Breast epithelium (tissue), 4 donors: ENCODE measurements around the gene SLC9A3. TPM values are rescaled to one million over a fixed set of nuclear protein-coding genes. Genes with fewer than 3 reads are reported as not detected.
"Not testable (repeated sequence)": the region's sequence is repeated elsewhere in the genome, so short reads cannot be mapped to it uniquely, and the experiment has no call there.

Source experiments
- DNase-seq, 2 donors: peaks; one replicate each; pipeline ENCODE4 v3.0.0-alpha.2; 2019; ENCODE audit warnings: low spot score in 2 of 2
- H3K27ac ChIP-seq, 2 donors: fragments of 200-600 bp; sonication (generic) in 1 of 2; one replicate each; pipeline ENCODE4 v1.5.1; 2016 to 2019; ENCODE audit warnings: mild to moderate bottlenecking in 1 of 2
- H3K27me3 ChIP-seq, 2 donors: fragments of 200-600 bp; sonication (generic) in 1 of 2; one replicate each; pipeline versions ENCODE4 v1.5.1 to v1.6.0; 2017 to 2019; ENCODE audit warnings: control low read depth in 1 of 2, mild to moderate bottlenecking in 1 of 2
- H3K36me3 ChIP-seq: fragments of 200-600 bp; one replicate; pipeline ENCODE4 v1.5.1; 2019
- H3K4me1 ChIP-seq, 2 donors: fragments of 200-600 bp; sonication (generic); one replicate each; pipeline ENCODE4 v1.5.1; 2016 to 2019; ENCODE audit warnings: control low read depth in 1 of 2
- H3K4me3 ChIP-seq, 3 donors: fragments of 200-600 bp; sonication (generic); 1 replicate in 2 of 3; 2 replicates in 1 of 3; pipeline ENCODE4 v1.5.1; 2016 to 2019; ENCODE audit warnings: mild to moderate bottlenecking in 3 of 3, moderate library complexity in 2 of 3
- H3K9me3 ChIP-seq, 2 donors: fragments of 200-600 bp; sonication (generic) in 1 of 2; one replicate each; pipeline ENCODE4 v1.5.1; 2016 to 2019; ENCODE audit warnings: control low read depth in 1 of 2
- POLR2A ChIP-seq: fragments of 450-650 bp; IDR thresholded peaks from one replicate; pipeline ENCODE4 v1.6.1; 2016; ENCODE audit warnings: antibody characterized with exemption, mild to moderate bottlenecking, moderate library complexity
- POLR2AphosphoS5 ChIP-seq, 3 donors: sonication (generic); formaldehyde crosslinking; IDR thresholded peaks; one replicate each; pipeline ENCODE4 v1.6.1; 2017; ENCODE audit warnings: antibody characterized with exemption in 3 of 3
- intact Hi-C: fragments of 100-400 bp; cut with DNase I; formaldehyde crosslinking; loops from one replicate; pipeline ENCODE4 v1.15.1; 2023; ENCODE audit warnings: low total_unique reads
- total RNA-seq, 3 donors: library from RNA; depleted of rRNA; stranded (reverse); fragments of >200 nt; gene quantifications; one replicate each; pipeline ENCODE4 v1.1.0, GENCODE V29; 2016
- TF ChIP-seq, protein P1 (sequence below), 3 donors: fragments of 450-650 bp; IDR thresholded peaks; one replicate each; pipeline ENCODE4 v1.5.1; 2016 to 2017; ENCODE audit warnings: antibody characterized with exemption in 3 of 3, mild to moderate bottlenecking in 3 of 3, moderate library complexity in 3 of 3

SLC9A3 gene
- total RNA-seq, 3 donors from 2014 or later, result 1.1 to 5.6 (median 2.3) TPM

DNA sequence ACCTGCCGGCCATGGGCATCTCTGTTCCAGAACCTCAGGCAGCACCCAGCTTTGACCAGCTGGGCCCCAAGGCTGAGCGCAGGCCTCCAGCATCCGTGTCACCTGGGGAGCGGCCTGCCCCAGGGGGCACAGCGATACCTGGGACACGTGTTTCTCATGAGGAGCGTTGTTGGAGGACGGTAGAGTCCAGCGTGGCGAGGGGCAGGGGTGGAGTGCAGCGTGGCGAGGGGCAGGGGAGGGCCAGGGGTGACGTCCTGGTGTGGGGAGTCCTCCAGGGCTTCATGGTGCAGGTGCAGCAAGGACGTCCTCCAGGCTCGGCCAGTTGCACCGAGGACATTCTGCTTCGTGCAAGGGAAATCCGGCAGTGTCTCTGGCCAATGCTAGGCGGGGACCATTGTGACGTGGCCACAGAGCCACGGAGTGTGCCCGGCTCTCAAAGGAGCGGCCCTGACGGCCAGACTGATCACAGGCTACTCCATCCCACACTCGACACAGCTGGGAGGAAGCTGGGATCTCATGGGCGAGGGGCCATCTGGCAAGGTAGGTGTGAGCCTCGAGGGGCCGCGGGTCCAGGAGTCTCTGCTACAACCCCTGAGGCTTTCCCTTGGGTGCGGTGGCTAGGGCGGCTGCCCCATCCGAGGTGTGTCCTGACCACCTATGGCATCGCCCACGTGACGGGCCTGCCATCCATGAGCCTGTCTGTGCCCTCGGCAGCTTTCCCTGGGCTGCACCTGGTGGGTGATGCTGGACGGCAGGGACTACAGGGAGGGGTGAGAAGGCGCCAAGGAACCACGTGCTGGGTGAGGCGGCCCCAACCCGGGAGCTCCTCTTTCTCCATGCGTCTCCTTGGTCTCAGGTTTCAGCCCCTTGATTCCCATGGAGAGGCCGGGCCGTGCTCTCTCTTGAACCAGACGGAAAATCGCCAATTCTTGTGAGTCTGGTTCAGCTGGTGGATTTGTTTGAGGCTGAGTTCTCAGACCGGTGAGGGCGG is 33.8 kb downstream of the SLC9A3 start:
- no peaks in the 10 kb centered on the region for H3K36me3 ChIP-seq
- intact Hi-C loops, result no loop called here

DNA sequence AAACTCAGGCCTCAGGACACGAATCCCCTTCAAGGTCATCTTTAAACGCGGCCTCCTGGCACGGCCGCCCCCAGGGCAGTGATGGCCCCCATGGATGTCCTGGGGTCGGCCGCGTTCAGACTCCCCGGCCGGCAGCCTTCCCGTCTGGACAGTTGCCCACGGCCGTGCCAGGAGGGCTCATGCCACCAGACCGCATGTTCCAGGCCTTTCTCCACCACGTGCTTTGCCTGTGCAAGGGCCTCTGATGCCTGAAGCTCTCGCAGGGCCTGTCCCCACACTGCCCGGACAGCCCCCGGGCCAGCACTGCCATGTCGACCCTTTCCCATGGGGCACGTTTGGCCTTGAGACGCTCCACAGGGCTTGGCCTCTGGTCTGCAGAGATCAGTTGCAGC is 34.6 kb downstream of the SLC9A3 start:
- no peak for TF ChIP-seq POLR2AphosphoS5 (IDR thresholded peaks at IDR 0.05)
- TF ChIP-seq POLR2A, result no peak
- TF ChIP-seq, protein P1, sequence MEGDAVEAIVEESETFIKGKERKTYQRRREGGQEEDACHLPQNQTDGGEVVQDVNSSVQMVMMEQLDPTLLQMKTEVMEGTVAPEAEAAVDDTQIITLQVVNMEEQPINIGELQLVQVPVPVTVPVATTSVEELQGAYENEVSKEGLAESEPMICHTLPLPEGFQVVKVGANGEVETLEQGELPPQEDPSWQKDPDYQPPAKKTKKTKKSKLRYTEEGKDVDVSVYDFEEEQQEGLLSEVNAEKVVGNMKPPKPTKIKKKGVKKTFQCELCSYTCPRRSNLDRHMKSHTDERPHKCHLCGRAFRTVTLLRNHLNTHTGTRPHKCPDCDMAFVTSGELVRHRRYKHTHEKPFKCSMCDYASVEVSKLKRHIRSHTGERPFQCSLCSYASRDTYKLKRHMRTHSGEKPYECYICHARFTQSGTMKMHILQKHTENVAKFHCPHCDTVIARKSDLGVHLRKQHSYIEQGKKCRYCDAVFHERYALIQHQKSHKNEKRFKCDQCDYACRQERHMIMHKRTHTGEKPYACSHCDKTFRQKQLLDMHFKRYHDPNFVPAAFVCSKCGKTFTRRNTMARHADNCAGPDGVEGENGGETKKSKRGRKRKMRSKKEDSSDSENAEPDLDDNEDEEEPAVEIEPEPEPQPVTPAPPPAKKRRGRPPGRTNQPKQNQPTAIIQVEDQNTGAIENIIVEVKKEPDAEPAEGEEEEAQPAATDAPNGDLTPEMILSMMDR (IDR thresholded peaks at IDR 0.05), result no peak
- no peak for DNase-seq
- H3K27me3 ChIP-seq, result peaks cover 0 to 78% of the 10 kb centered on the region in 2 donors
- H3K4me1 ChIP-seq, result no peaks in the 10 kb centered on the region
- no peaks in the 10 kb centered on the region for H3K9me3 ChIP-seq
- H3K4me3 ChIP-seq, result no peak overlapping the region
- intact Hi-C loops, result no loop called here
- no peaks in the 10 kb centered on the region for H3K36me3 ChIP-seq
- H3K27ac ChIP-seq, result no peak overlapping the region

More for the DNA sequence above, 33.8 kb downstream of the SLC9A3 start:
- Histone ChIP-seq H3K4me1 (no peaks in the 10 kb centered on the region), H3K27me3 (peaks cover 0 to 74% of the 10 kb centered on the region in 2 donors), H3K9me3 (no peaks in the 10 kb centered on the region), H3K4me3 (no peak overlapping the region), H3K27ac (no peak overlapping the region)
- no peak for DNase-seq
- TF ChIP-seq, protein P1 (IDR thresholded peaks at IDR 0.05), result no peak

DNA sequence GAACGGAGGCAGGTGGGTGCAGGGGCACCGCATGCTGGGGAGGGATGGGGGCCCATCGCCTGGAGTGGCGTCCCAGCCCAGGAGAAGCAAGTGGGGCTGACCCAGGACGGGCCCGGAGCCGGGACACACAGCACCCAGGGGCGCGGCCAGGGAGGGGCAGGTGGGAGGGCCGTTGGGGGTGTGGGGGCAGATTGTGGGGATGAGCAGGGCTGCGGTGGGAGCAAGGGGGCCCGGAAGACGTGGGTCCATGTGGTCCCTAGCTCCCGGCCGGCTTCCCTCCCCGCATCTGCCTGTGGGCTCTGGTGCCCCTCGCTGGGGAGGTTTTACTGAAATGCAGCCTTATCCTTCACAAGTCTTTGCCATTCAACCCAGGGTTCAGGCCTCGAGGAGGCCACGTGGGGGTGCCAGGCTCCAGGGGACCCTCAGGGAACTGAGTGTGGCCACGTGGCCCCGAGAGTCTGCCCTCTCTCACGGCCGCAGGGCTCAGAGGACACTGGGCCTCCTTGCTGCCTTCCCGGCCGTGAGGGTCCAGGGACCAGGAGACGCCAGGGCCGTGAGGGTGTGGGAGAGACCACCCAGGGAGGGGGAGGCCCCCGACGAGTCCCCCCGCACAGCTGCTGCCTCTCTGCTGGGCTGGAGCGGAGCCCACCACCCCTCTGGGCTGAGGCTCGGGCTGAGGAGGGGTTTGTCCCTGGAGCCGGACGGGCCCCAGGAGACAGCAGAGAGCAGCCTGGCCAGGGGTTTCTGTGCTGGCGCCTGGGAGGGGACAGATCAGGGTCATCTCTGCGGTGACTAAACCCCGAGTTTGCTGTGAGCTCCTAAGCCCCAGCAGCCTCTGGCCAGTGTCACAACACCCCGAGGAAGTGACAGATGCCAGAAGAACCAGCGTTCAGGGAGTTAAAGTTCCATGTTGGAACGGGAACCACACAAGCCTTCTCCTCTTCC is 35.2 kb downstream of the SLC9A3 start:
- Histone ChIP-seq H3K4me3 (no peak overlapping the region), H3K36me3 (no peaks in the 10 kb centered on the region), H3K4me1 (no peaks in the 10 kb centered on the region), H3K27ac (no peak overlapping the region), H3K9me3 (no peaks in the 10 kb centered on the region), H3K27me3 (peaks cover 0 to 79% of the 10 kb centered on the region in 2 donors)
- intact Hi-C loops, result no loop called here
- DNase-seq, result no peak
- no peak for TF ChIP-seq POLR2A
- TF ChIP-seq, protein P1 (IDR thresholded peaks at IDR 0.05), result no peak
- TF ChIP-seq POLR2AphosphoS5 (IDR thresholded peaks at IDR 0.05), result no peak

DNA sequence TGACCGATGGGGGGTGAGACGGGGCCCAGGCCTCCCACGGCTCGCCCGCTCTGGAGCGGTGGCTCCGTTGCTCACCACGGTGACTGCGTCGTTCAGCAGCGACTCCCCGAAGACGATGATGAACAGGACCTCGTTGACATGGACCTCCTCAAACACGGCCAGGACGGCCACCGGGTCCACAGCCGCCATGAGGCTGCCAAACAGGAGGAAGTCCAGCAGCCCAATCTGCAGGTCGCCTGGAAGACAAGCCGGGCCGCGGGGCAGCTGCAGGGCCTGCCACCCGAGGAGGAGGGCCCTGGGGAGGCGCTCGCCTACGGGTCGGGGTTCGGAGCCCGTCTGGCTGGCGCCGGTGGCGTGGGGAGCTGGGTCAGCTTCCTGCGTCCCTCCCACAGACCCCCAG is 36.0 kb downstream of the SLC9A3 start:
- peaks cover 0 to 78% of the 10 kb centered on the region in 2 donors for H3K27me3 ChIP-seq
- no peak overlapping the region for H3K4me3 ChIP-seq
- no peak for DNase-seq
- no peaks in the 10 kb centered on the region for H3K36me3 ChIP-seq
- intact Hi-C loops, result no loop called here
- no peak overlapping the region for H3K27ac ChIP-seq
- no peaks in the 10 kb centered on the region for H3K9me3 ChIP-seq
- H3K4me1 ChIP-seq, result no peaks in the 10 kb centered on the region
- TF ChIP-seq POLR2A (no peak), POLR2AphosphoS5 (IDR thresholded peaks at IDR 0.05) (no peak)
- TF ChIP-seq, protein P1 (IDR thresholded peaks at IDR 0.05), result no peak

DNA sequence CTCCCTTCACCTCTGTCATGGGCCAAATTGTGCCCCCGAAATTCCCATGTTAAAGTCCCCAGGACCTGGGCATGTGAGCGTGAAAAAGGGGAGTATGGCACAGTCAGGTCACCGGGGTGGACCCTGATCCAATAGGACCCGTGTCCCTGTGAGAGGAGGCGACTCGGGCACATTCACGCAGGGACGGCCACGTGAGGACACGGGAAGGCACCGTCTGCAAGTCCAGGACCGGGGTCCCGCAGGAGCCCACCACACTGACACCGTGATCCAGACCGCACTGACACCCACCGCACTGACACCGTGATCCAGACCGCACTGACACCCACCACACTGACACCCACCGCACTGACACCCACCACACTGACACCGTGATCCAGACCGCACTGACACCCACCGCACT is 37.7 kb downstream of the SLC9A3 start:
- H3K9me3 ChIP-seq, H3K27ac ChIP-seq, H3K36me3 ChIP-seq, H3K4me1 ChIP-seq, H3K4me3 ChIP-seq, intact Hi-C loops, DNase-seq: not testable (repeated sequence)
- peaks cover 0 to 78% of the 10 kb centered on the region in 2 donors for H3K27me3 ChIP-seq
